K562 (cell line): ENCODE measurements around the gene C1QTNF8. TPM values are rescaled to one million over a fixed set of nuclear protein-coding genes. Genes with fewer than 3 reads are reported as not detected.

Experiments
- L3MBTL2 ChIP-seq: fragments of 450-650 bp; IDR thresholded peaks from 2 replicates; pipeline ENCODE4 v1.6.1; 2016; ENCODE audit warnings: mild to moderate bottlenecking, moderate library complexity
- NCOR1 ChIP-seq: fragments of 450-650 bp; IDR thresholded peaks from 2 replicates; pipeline ENCODE4 v1.6.1; 2016; ENCODE audit warnings: mild to moderate bottlenecking, moderate library complexity
- RB1 ChIP-seq: fragments of 450-650 bp; IDR thresholded peaks from 2 replicates; pipeline ENCODE4 v1.6.1; 2017; ENCODE audit warnings: low read depth, mild to moderate bottlenecking
- RERE ChIP-seq: sonication (generic); formaldehyde crosslinking; IDR thresholded peaks from 2 replicates; pipeline ENCODE4 v1.8.0; 2023; ENCODE audit warnings: missing genetic modification reagents, mild to moderate bottlenecking, borderline replicate concordance
- REST ChIP-seq, 2 experiments: fragments of 450-650 bp; formaldehyde crosslinking in 1 of 2; IDR thresholded peaks; 2 replicates each; pipeline versions ENCODE4 v1.4.0 to v1.6.1; 2014 to 2020; ENCODE audit warnings: mild to moderate bottlenecking in 2 of 2, borderline replicate concordance in 1 of 2, low read depth in 1 of 2
- RFX5 ChIP-seq: IDR thresholded peaks from 2 replicates; pipeline ENCODE4 v1.6.1; 2011; ENCODE audit warnings: low read depth, mild to moderate bottlenecking, improper control_type of control experiment, low read length
- STAG1 ChIP-seq: sonication (generic); formaldehyde crosslinking; IDR thresholded peaks from 2 replicates; pipeline ENCODE4 v1.5.0; 2020; ENCODE audit warnings: missing genetic modification reagents, borderline replicate concordance
- TSC22D4 ChIP-seq: fragments of 450-650 bp; IDR thresholded peaks from 2 replicates; pipeline ENCODE4 v1.6.1; 2016; ENCODE audit warnings: missing genetic modification characterization, missing biosample characterization, control low read depth
- ZBTB7A ChIP-seq: IDR thresholded peaks from 2 replicates; pipeline ENCODE4 v1.6.1; 2011; ENCODE audit warnings: low read depth, mild to moderate bottlenecking, low read length, moderate library complexity, borderline replicate concordance; ENCODE audit not compliant: control insufficient read depth
- ZNF224 ChIP-seq: sonication (generic); formaldehyde crosslinking; IDR thresholded peaks from 2 replicates; pipeline ENCODE4 v1.8.0; 2022; ENCODE audit warnings: mild to moderate bottlenecking, missing genetic modification reagents
- ZNF507 ChIP-seq: conservative IDR thresholded peaks from 2 replicates; pipeline ENCODE4 v1.6.1; 2017; ENCODE audit warnings: missing genetic modification characterization, missing compliant biosample characterization
- ZNF512 ChIP-seq: IDR thresholded peaks from 2 replicates; pipeline ENCODE4 v1.6.1; 2016; ENCODE audit warnings: missing genetic modification characterization, missing compliant biosample characterization
- polyA plus RNA-seq, 8 experiments: library from polyadenylated mRNA; depleted of rRNA in 4 of 8; stranded (reverse) in 5 of 8; unstranded in 3 of 8; fragments of >200 nt; fragmentation: Nextera tagmentation in 2 of 8; fragmentation: Illumina TruSeq in 1 of 8; extraction: Ambion mirVana in 2 of 8; extraction: Trizol in 1 of 8; gene quantifications; 2 replicates each; pipeline versions ENCODE4 v1.2.1 to v1.2.3, GENCODE V29; 2011 to 2014; ENCODE audit warnings: inconsistent platforms in 1 of 8, missing spikeins in 1 of 8
- total RNA-seq, 7 experiments: library from RNA; depleted of rRNA in 6 of 7; stranded (reverse); fragments of >200 nt in 6 of 7; fragmentation: Illumina TruSeq in 2 of 7; extraction: Trizol in 2 of 7; gene quantifications; 2 replicates each; pipeline versions ENCODE4 v1.2.1 to v1.2.3, GENCODE V29; 2011 to 2021; ENCODE audit warnings: low replicate concordance in 1 of 7

C1QTNF8 gene
- total and polyA plus RNA-seq, 9 of the 15 experiments (the other 6 are each of a cell fraction or from before 2014, with no cell fraction given) = not detected

GRCh38 chr16:1102921-1103635, 7.0 kb upstream of the C1QTNF8 start (continued):
- TF ChIP-seq REST (IDR thresholded peaks at IDR 0.05; ENCODE audit: borderline replicate concordance) = peak; percentile 41; the same call in 1 of the 2 replicates
- TF ChIP-seq REST (CRISPR knock-in tag; IDR thresholded peaks at IDR 0.05; ENCODE audit: low read depth) = no peak
- no peak for TF ChIP-seq RFX5
- no peak for TF ChIP-seq RERE
- no peak for TF ChIP-seq ZNF512 (tag)
- TF ChIP-seq L3MBTL2 = 0 out of 2 replicates have a peak, but pooled peaks have one; percentile 13
- TF ChIP-seq ZBTB7A = 0 out of 2 replicates have a peak, but pooled peaks have one; percentile 32
- TF ChIP-seq RB1 = peak; percentile 56; the same call in 1 of the 2 replicates
- no peak for TF ChIP-seq NCOR1
- no peak for TF ChIP-seq ZNF507 (tag)
- peak; percentile 79; the same call in 1 of the 2 replicates for TF ChIP-seq STAG1 (CRISPR knock-in tag)
- TF ChIP-seq ZNF224 (CRISPR knock-in tag) = no peak
- TF ChIP-seq TSC22D4 (tag) = no peak
